ENCODE measurements around the gene SYNGAP1.

Gene SYNGAP1

GRCh38 chr6:33424855-33425667 lies 5.2 kb downstream of the SYNGAP1 start:
- no peak for DNase-seq

GRCh38 chr6:33425668-33426577 lies 6.1 kb downstream of the SYNGAP1 start:
- DNase-seq, result peak; percentile 91

GRCh38 chr6:33426590-33427511 lies 7.0 kb downstream of the SYNGAP1 start:
- DNase-seq, result no peak

GRCh38 chr6:33427585-33428223 lies 7.8 kb downstream of the SYNGAP1 start:
- peak; percentile 80 for DNase-seq

GRCh38 chr6:33428224-33428965 lies 8.5 kb downstream of the SYNGAP1 start:
- DNase-seq, result peak; percentile 79

GRCh38 chr6:33428966-33429749 lies 9.3 kb downstream of the SYNGAP1 start:
- no peak for DNase-seq

- DNase-seq, result no peak
Measured at GRCh38 chr6:33429750-33430052, 9.8 kb downstream of the SYNGAP1 start.

- no peak for DNase-seq
Measured at GRCh38 chr6:33430334-33430733, 10.5 kb downstream of the SYNGAP1 start.

- DNase-seq, result peak; percentile 88
Measured at GRCh38 chr6:33430991-33431879, 11.4 kb downstream of the SYNGAP1 start.

GRCh38 chr6:33431880-33432541 lies 12.1 kb downstream of the SYNGAP1 start:
- no peak for DNase-seq

GRCh38 chr6:33432546-33432945 lies 12.7 kb downstream of the SYNGAP1 start:
- no peak for DNase-seq

GRCh38 chr6:33433001-33433543 lies 13.2 kb downstream of the SYNGAP1 start:
- DNase-seq, result no peak

- DNase-seq, result no peak
Measured at GRCh38 chr6:33433544-33434191, 13.8 kb downstream of the SYNGAP1 start.

- no peak for DNase-seq
Measured at GRCh38 chr6:33434961-33435360, 15.1 kb downstream of the SYNGAP1 start.

GRCh38 chr6:33437666-33438065 lies 17.8 kb downstream of the SYNGAP1 start:
- DNase-seq, result no peak

- no peak for DNase-seq
Measured at GRCh38 chr6:33438978-33439594, 19.2 kb downstream of the SYNGAP1 start.

- no peak for DNase-seq
Measured at GRCh38 chr6:33439956-33440648, 20.2 kb downstream of the SYNGAP1 start.
